Smooth muscle cell (in vitro differentiated cells): Measurements from ENCODE around the gene ADAT1. TPM values are rescaled to one million over a fixed set of nuclear protein-coding genes. Genes with fewer than 3 reads are reported as not detected.

ENCODE experiments used
- DNase-seq: peaks from one replicate; lab custom pipeline; 2025; ENCODE audit not compliant: unreplicated experiment; lab: John Stamatoyannopoulos, UW
- H2AFZ ChIP-seq: fragments of 200-600 bp; sonication (generic); 2 replicates; pipeline ENCODE4 v1.6.0; 2016; ENCODE audit warnings: antibody characterized with exemption, low read depth, mild to moderate bottlenecking
- H3F3A ChIP-seq: fragments of 200-600 bp; sonication (generic); 2 replicates; pipeline ENCODE4 v1.6.0; 2017; ENCODE audit warnings: antibody characterized with exemption, low read depth
- H3K27ac ChIP-seq: fragments of 200-600 bp; sonication (generic); 2 replicates; pipeline ENCODE4 v1.5.1; 2016; ENCODE audit warnings: low read depth, mild to moderate bottlenecking
- H3K27me3 ChIP-seq: fragments of 200-600 bp; sonication (generic); 2 replicates; pipeline ENCODE4 v1.6.1; 2016; ENCODE audit warnings: low read depth, mild to moderate bottlenecking
- H3K36me3 ChIP-seq: fragments of 200-600 bp; sonication (generic); 2 replicates; pipeline ENCODE4 v1.5.1; 2016; ENCODE audit warnings: low read depth
- H3K4me1 ChIP-seq: fragments of 200-600 bp; sonication (generic); 2 replicates; pipeline ENCODE4 v1.5.1; 2016; ENCODE audit warnings: low read depth
- H3K4me2 ChIP-seq: fragments of 200-600 bp; sonication (generic); 2 replicates; pipeline ENCODE4 v1.6.0; 2016; ENCODE audit warnings: mild to moderate bottlenecking
- H3K4me3 ChIP-seq: fragments of 200-600 bp; sonication (generic); 2 replicates; pipeline ENCODE4 v1.5.1; 2016; ENCODE audit warnings: mild to moderate bottlenecking
- H3K79me2 ChIP-seq: fragments of 200-600 bp; sonication (generic); 2 replicates; pipeline ENCODE4 v1.6.0; 2016; ENCODE audit warnings: low read depth, mild to moderate bottlenecking
- H3K9ac ChIP-seq: fragments of 200-600 bp; sonication (generic); 2 replicates; pipeline ENCODE4 v1.6.0; 2016; ENCODE audit warnings: low read depth
- H3K9me3 ChIP-seq: fragments of 200-600 bp; sonication (generic); replicated peaks from 2 replicates; pipeline ENCODE4 v1.5.1; 2016; ENCODE audit warnings: low read depth
- H4K20me1 ChIP-seq: fragments of 200-600 bp; sonication (generic); 2 replicates; pipeline ENCODE4 v1.6.0; 2016; ENCODE audit warnings: low read depth
- WGBS: methylation state at CpG from one replicate; pipeline ENCODE4 v1.1.7; 2016; ENCODE audit warnings: low lambda C conversion rate; 5-methylcytosine and 5-hydroxymethylcytosine counted together
- polyA plus RNA-seq: library from polyadenylated mRNA; unstranded; fragments of >200 nt; fragmentation: Nextera tagmentation; extraction: Ambion mirVana; gene quantifications from 2 replicates; pipeline ENCODE4 v1.2.1, GENCODE V29; 2016
- total RNA-seq: library from RNA; depleted of rRNA; stranded (reverse); fragments of >200 nt; gene quantifications from 2 replicates; pipeline ENCODE4 v1.2.3, GENCODE V29; 2014
- TF ChIP-seq, protein P1 (sequence below): fragments of 200-600 bp; sonication (generic); IDR thresholded peaks from 2 replicates; pipeline ENCODE4 v1.5.1; 2017; ENCODE audit warnings: borderline replicate concordance, mild to moderate bottlenecking, antibody characterized with exemption; ENCODE audit not compliant: insufficient read depth, poor library complexity, severe bottlenecking

ADAT1 gene
- total and polyA plus RNA-seq, 2 experiments from 2014 or later = 13.4 to 27.8 TPM

DNA sequence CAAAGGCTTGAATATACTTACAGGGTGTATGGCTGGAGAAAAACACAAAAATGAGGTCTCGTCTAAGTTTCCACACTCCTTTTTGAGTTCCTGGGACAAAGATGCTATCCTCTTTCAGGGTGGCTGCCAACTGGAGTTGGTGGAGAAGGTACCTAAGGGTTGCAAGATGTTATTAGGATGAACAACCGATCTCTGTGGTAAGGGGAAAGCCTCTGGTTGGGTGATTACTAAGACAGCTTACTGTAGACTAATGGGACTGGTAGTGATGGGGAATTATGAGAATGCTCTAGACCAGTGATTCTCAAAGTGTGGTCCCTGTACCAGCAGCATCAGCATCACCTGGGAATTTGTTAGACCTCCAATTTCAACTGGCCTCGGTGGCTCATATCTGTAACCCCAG is 6.0 kb downstream of the ADAT1 start:
- no peak overlapping the region for H3K27ac ChIP-seq
- WGBS = 94% methylated on average over 3 of the region's 3 CpGs

DNA sequence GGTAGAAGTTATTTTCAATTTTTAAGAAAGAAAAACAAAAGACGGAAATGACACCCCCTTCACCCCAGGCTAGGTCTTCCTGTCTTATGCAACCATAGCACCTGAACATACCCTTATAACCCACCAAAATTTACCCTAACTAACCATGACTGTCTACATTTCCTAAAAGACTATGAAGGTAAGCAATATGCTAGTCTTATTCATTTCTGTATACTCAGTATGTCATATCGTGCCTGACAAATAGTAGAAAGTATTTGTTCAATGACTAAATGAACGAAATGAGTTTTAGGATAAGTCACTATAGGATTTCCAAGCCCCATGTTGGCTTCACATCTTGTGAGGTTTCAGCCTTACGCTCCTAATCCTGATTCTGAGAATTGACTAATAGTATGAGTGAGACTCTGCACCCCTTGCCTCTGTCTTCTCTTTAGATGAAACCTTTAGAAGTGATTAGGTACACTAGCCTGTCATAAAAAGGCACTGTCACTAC is 6.5 kb downstream of the ADAT1 start:
- TF ChIP-seq, protein P1, sequence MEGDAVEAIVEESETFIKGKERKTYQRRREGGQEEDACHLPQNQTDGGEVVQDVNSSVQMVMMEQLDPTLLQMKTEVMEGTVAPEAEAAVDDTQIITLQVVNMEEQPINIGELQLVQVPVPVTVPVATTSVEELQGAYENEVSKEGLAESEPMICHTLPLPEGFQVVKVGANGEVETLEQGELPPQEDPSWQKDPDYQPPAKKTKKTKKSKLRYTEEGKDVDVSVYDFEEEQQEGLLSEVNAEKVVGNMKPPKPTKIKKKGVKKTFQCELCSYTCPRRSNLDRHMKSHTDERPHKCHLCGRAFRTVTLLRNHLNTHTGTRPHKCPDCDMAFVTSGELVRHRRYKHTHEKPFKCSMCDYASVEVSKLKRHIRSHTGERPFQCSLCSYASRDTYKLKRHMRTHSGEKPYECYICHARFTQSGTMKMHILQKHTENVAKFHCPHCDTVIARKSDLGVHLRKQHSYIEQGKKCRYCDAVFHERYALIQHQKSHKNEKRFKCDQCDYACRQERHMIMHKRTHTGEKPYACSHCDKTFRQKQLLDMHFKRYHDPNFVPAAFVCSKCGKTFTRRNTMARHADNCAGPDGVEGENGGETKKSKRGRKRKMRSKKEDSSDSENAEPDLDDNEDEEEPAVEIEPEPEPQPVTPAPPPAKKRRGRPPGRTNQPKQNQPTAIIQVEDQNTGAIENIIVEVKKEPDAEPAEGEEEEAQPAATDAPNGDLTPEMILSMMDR = no peak
- DNase-seq = no peak
- Histone ChIP-seq H3F3A (no peaks in the 10 kb centered on the region), H3K9ac (no peak overlapping the region), H3K4me2 (no peak overlapping the region), H3K4me3 (no peak overlapping the region), H3K9me3 (no peaks in the 10 kb centered on the region), H3K27ac (no peak overlapping the region), H3K4me1 (peaks cover 4% of the 10 kb centered on the region), H3K79me2 (peaks cover 4% of the 10 kb centered on the region), H4K20me1 (no peaks in the 10 kb centered on the region), H3K36me3 (peaks cover 16% of the 10 kb centered on the region), H3K27me3 (no peaks in the 10 kb centered on the region), H2AFZ (no peak overlapping the region)
- WGBS = 98% methylated on average over 4 of the region's 4 CpGs

More for the DNA sequence above, 6.0 kb downstream of the ADAT1 start:
- Histone ChIP-seq H3K79me2 (peaks cover 10% of the 10 kb centered on the region), H3K4me3 (no peak overlapping the region), H3F3A (no peaks in the 10 kb centered on the region), H3K4me2 (no peak overlapping the region), H3K27me3 (no peaks in the 10 kb centered on the region), H2AFZ (no peak overlapping the region), H3K4me1 (peaks cover 10% of the 10 kb centered on the region), H3K36me3 (peaks cover 16% of the 10 kb centered on the region), H4K20me1 (no peaks in the 10 kb centered on the region), H3K9me3 (no peaks in the 10 kb centered on the region), H3K9ac (no peak overlapping the region)
- DNase-seq = no peak
- TF ChIP-seq, protein P1 = no peak

DNA sequence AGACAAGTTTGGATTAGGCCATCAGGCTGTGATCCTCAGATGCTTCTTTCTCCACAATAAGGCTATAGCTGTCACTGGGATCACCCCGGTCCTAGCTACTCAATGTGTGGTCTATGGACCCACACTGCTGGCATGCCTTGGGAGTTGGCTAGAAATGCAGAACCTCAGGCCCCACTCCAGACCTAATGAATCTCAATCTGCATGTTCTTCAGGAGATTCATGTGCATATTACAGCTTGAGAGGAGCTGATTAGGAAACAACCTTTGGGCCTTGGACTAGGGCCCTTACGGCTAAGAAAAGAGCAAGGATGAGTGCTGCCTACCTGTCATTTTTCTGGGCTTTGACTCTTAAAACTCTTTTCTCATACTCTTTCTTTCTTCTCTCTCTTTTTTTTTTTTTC is 7.5 kb downstream of the ADAT1 start:
- H3F3A ChIP-seq = no peaks in the 10 kb centered on the region
- WGBS = 100% methylated on average over 2 of the region's 2 CpGs
- TF ChIP-seq, protein P1 = no peak
- H3K79me2 ChIP-seq = no peaks in the 10 kb centered on the region
- no peak overlapping the region for H3K27ac ChIP-seq
- H3K4me3 ChIP-seq = no peak overlapping the region
- no peaks in the 10 kb centered on the region for H4K20me1 ChIP-seq
- H2AFZ ChIP-seq = no peak overlapping the region
- H3K4me1 ChIP-seq = no peaks in the 10 kb centered on the region
- no peak overlapping the region for H3K9ac ChIP-seq
- DNase-seq = no peak
- peaks cover 16% of the 10 kb centered on the region for H3K36me3 ChIP-seq
- no peak overlapping the region for H3K4me2 ChIP-seq
- no peaks in the 10 kb centered on the region for H3K27me3 ChIP-seq
- no peaks in the 10 kb centered on the region for H3K9me3 ChIP-seq
